ENCODE results near the gene ROR1.

Gene ROR1

DNA sequence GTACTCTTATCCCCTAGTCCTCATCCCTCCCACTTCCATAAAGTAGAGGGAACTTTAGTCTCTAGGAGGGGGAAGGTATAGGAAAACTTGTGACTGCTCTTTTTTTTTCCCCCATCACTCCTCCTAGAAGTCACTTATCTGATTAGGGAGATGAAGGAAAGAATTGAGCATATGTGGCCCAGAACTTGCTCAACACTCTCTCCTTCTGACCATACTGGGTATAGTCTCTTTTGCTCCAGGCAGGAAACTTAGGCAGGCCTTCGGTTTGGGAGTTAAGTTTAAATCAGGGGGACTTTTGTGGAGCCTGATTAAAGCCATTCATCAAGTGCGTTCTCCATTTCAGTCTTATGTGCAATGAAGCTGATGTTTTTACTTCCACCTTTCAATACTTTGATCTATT is 435.4 kb downstream of the ROR1 start:
- Histone ChIP-seq H4K20me1 (ENCODE audit: insufficient read depth, low read length) (no peaks in the 10 kb centered on the region), H3K27ac (ENCODE audit: low read length) (no peak overlapping the region), H3K79me2 (ENCODE audit: insufficient read depth, low read length) (no peaks in the 10 kb centered on the region), H3K4me3 (ENCODE audit: low read depth in 1 of 2, low read length in 2 of 2) (no peak overlapping the region), H3K4me2 (ENCODE audit: insufficient read depth, low read length) (no peak overlapping the region), H3K9ac (ENCODE audit: low read depth, low read length) (no peak overlapping the region), H3K9me3 (ENCODE audit: insufficient read depth, low read length, severe bottlenecking) (no peaks in the 10 kb centered on the region), H3K27me3 (ENCODE audit: insufficient read depth, low read length, poor library complexity) (no peaks in the 10 kb centered on the region), H3K4me1 (ENCODE audit: insufficient read depth, low read length) (no peaks in the 10 kb centered on the region), H3K36me3 (ENCODE audit: insufficient read depth, low read length) (no peaks in the 10 kb centered on the region), H2AFZ (ENCODE audit: low read depth, low read length) (no peak overlapping the region)
- DNase-seq (no peak), ATAC-seq (ENCODE audit: insufficient read depth, low read depth) (no peak)
- TF ChIP-seq, protein P1, sequence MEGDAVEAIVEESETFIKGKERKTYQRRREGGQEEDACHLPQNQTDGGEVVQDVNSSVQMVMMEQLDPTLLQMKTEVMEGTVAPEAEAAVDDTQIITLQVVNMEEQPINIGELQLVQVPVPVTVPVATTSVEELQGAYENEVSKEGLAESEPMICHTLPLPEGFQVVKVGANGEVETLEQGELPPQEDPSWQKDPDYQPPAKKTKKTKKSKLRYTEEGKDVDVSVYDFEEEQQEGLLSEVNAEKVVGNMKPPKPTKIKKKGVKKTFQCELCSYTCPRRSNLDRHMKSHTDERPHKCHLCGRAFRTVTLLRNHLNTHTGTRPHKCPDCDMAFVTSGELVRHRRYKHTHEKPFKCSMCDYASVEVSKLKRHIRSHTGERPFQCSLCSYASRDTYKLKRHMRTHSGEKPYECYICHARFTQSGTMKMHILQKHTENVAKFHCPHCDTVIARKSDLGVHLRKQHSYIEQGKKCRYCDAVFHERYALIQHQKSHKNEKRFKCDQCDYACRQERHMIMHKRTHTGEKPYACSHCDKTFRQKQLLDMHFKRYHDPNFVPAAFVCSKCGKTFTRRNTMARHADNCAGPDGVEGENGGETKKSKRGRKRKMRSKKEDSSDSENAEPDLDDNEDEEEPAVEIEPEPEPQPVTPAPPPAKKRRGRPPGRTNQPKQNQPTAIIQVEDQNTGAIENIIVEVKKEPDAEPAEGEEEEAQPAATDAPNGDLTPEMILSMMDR (IDR thresholded peaks at IDR 0.05; ENCODE audit: borderline replicate concordance, extremely low read depth, low read length, poor library complexity, severe bottlenecking) = no peak
- no peak for TF ChIP-seq EZH2 (IDR thresholded peaks at IDR 0.05; ENCODE audit: borderline replicate concordance, low read depth, low read length, severe bottlenecking)

DNA sequence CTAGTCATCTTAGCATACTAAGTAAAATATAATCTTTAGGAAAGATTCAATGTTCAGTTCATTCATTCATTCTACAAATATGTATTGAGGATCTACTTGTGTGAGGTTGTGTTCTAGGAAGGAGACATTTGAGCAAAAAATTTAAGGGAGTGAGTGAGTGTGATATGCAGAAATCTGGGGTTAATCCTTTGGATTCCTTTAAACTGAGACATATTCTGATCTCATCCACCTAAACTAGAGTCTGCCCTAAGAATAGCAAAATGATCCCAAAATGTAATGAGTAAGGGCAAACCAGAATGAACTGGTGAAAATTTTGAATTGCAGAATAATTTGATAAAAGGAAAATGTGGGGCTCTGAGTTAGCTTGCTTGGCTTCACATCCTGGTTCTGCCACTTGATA is 438.2 kb downstream of the ROR1 start:
- no peak for TF ChIP-seq EZH2 (IDR thresholded peaks at IDR 0.05; ENCODE audit: borderline replicate concordance, low read depth, low read length, severe bottlenecking)
- TF ChIP-seq, protein P1 (IDR thresholded peaks at IDR 0.05; ENCODE audit: borderline replicate concordance, extremely low read depth, low read length, poor library complexity, severe bottlenecking) = no peak
- Histone ChIP-seq H3K27me3 (ENCODE audit: insufficient read depth, low read length, poor library complexity) (peaks cover 3% of the 10 kb centered on the region), H3K27ac (ENCODE audit: low read length) (no peak overlapping the region), H2AFZ (ENCODE audit: low read depth, low read length) (no peak overlapping the region), H3K4me1 (ENCODE audit: insufficient read depth, low read length) (no peaks in the 10 kb centered on the region), H4K20me1 (ENCODE audit: insufficient read depth, low read length) (no peaks in the 10 kb centered on the region), H3K9ac (ENCODE audit: low read depth, low read length) (no peak overlapping the region), H3K79me2 (ENCODE audit: insufficient read depth, low read length) (no peaks in the 10 kb centered on the region), H3K4me2 (ENCODE audit: insufficient read depth, low read length) (no peak overlapping the region), H3K4me3 (ENCODE audit: low read depth in 1 of 2, low read length in 2 of 2) (no peak overlapping the region), H3K36me3 (ENCODE audit: insufficient read depth, low read length) (no peaks in the 10 kb centered on the region), H3K9me3 (ENCODE audit: insufficient read depth, low read length, severe bottlenecking) (no peaks in the 10 kb centered on the region)
- DNase-seq (no peak), ATAC-seq (ENCODE audit: insufficient read depth, low read depth) (no peak)

DNA sequence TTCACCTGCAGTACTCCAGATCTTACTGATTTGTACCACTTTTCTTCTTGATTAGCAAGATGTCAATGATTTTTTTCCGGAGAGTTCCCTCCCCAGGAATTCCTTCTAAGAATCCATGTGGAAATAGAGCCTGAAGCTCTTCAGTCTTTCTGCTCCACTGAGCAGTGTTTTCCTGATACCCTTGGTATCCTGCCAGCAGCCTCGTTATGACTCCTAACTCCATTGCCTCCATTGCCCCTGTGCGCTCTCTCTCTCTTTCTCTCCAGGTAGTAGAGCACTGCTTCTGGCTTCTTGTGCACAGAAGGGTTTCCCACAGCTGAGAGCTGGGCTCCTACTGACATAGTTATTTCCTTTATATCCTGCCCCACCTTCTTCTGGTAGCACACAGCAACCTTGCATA is 441.8 kb downstream of the ROR1 start:
- H2AFZ ChIP-seq (ENCODE audit: low read depth, low read length) = no peak overlapping the region
- no peak overlapping the region for H3K4me2 ChIP-seq (ENCODE audit: insufficient read depth, low read length)
- H3K9ac ChIP-seq (ENCODE audit: low read depth, low read length) = no peak overlapping the region
- no peaks in the 10 kb centered on the region for H3K79me2 ChIP-seq (ENCODE audit: insufficient read depth, low read length)
- no peak overlapping the region for H3K27ac ChIP-seq (ENCODE audit: low read length)
- H3K27me3 ChIP-seq (ENCODE audit: insufficient read depth, low read length, poor library complexity) = peaks cover 3% of the 10 kb centered on the region
- TF ChIP-seq EZH2 (IDR thresholded peaks at IDR 0.05; ENCODE audit: borderline replicate concordance, low read depth, low read length, severe bottlenecking) = no peak
- TF ChIP-seq, protein P1 (IDR thresholded peaks at IDR 0.05; ENCODE audit: borderline replicate concordance, extremely low read depth, low read length, poor library complexity, severe bottlenecking) = no peak
- no peaks in the 10 kb centered on the region for H3K36me3 ChIP-seq (ENCODE audit: insufficient read depth, low read length)
- no peaks in the 10 kb centered on the region for H3K9me3 ChIP-seq (ENCODE audit: insufficient read depth, low read length, severe bottlenecking)
- H4K20me1 ChIP-seq (ENCODE audit: insufficient read depth, low read length) = no peaks in the 10 kb centered on the region
- no peak for ATAC-seq (ENCODE audit: insufficient read depth, low read depth)
- no peak for DNase-seq
- no peak overlapping the region for H3K4me3 ChIP-seq (ENCODE audit: low read depth in 1 of 2, low read length in 2 of 2)
- H3K4me1 ChIP-seq (ENCODE audit: insufficient read depth, low read length) = no peaks in the 10 kb centered on the region

DNA sequence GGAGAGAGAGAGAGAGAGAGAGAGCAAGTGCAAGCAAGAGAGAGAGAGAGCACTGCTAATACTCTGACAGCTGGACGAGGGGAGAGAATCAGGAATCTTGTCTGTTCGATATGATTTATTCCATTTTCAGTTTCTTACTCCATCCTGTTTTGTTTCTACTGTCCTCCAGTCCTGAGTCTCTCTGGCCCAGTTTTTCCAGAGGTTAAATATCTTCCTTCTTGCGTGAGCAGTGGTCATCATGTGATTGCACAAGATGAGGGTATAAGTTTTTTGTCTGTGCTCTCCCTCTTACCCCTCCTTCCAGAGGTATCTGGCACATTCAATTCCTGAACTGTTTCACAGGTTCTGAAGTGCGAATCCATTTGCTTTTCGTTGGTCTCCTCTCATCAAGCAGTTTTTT is 446.4 kb downstream of the ROR1 start:
- no peak overlapping the region for H3K4me3 ChIP-seq (ENCODE audit: low read depth in 1 of 2, low read length in 2 of 2)
- H3K79me2 ChIP-seq (ENCODE audit: insufficient read depth, low read length) = no peaks in the 10 kb centered on the region
- H3K4me1 ChIP-seq (ENCODE audit: insufficient read depth, low read length) = no peaks in the 10 kb centered on the region
- no peaks in the 10 kb centered on the region for H3K9me3 ChIP-seq (ENCODE audit: insufficient read depth, low read length, severe bottlenecking)
- ATAC-seq (ENCODE audit: insufficient read depth, low read depth) = no peak
- DNase-seq = no peak
- H4K20me1 ChIP-seq (ENCODE audit: insufficient read depth, low read length) = no peaks in the 10 kb centered on the region
- no peaks in the 10 kb centered on the region for H3K36me3 ChIP-seq (ENCODE audit: insufficient read depth, low read length)
- H3K27ac ChIP-seq (ENCODE audit: low read length) = no peak overlapping the region
- no peak overlapping the region for H3K9ac ChIP-seq (ENCODE audit: low read depth, low read length)
- no peak overlapping the region for H2AFZ ChIP-seq (ENCODE audit: low read depth, low read length)
- TF ChIP-seq, protein P1 (IDR thresholded peaks at IDR 0.05; ENCODE audit: borderline replicate concordance, extremely low read depth, low read length, poor library complexity, severe bottlenecking) = no peak
- TF ChIP-seq EZH2 (IDR thresholded peaks at IDR 0.05; ENCODE audit: borderline replicate concordance, low read depth, low read length, severe bottlenecking) = no peak
- H3K4me2 ChIP-seq (ENCODE audit: insufficient read depth, low read length) = no peak overlapping the region
- H3K27me3 ChIP-seq (ENCODE audit: insufficient read depth, low read length, poor library complexity) = peaks cover 3% of the 10 kb centered on the region
